ENCODE results near the gene PI4KA.

DNA sequence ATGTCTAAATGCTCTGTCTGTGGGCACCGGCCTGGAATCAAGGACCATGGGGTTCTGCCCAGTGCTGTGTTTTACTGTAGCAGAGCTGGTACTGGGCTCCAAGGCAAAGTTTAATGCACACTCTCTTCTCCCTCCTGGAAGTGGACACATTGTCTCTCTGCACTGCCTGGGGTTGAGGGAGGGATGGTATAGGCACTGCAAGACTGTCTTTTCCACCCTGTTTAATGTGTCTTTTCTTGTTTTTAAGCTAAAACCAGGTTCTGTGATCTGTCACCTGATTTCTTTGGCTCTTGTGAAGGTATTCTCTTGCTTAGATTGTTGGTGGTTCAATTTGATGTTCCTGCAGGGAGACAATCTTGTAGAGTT is 194.0 kb downstream of the PI4KA start:
- TF ChIP-seq POLR2A (IDR thresholded peaks at IDR 0.05; ENCODE audit: low read length) (no peak), GATA1 (IDR thresholded peaks at IDR 0.05; ENCODE audit: low read depth, low read length) (no peak)
